ENCODE results near the gene LRP1B. TPM values are rescaled to one million over a fixed set of nuclear protein-coding genes. Genes with fewer than 3 reads are reported as not detected.

LRP1B gene
- polyA plus RNA-seq, 2 of the 4 experiments (the other 2 are of a cell fraction), result 0.03 TPM; not detected in 1

DNA sequence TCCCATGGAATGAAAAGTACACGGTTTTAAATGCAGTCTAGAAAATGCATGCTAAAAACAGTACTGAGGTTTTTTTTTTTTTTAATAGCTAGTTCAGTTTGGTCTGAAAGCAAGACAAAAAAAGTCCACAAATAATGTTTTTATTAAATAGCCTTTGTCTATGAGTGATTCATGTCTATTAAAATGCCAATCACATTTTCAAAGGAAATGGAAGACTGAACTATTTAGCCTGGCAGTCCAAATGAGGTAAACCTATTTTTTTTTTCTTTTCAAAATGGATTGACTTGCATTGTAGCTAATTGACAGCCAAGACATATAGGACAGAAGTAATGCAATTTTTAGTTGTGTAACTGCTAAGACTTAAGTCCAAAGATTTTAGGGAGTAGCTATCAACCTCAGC lies 90.3 kb downstream of the LRP1B start:
- no peak for DNase-seq (ENCODE audit: low read depth in 1 of 2, low spot score in 1 of 2)
- Histone ChIP-seq H3K27ac (no peak overlapping the region), H3K4me2 (no peak overlapping the region), H3K4me3 (no peak overlapping the region), H3K9me3 (no peaks in the 10 kb centered on the region), H3K4me1 (no peaks in the 10 kb centered on the region)
- no peak for FAIRE-seq
- ChIA-PET CTCF (no interaction called here), POLR2A (no interaction called here)
- WGBS (ENCODE audit: missing lambda C conversion rate), result 0% methylated on average over 1 of the region's 1 CpG
- no peak for TF ChIP-seq MAFK (IDR thresholded peaks at IDR 0.05; ENCODE audit: partially characterized antibody)
- TF ChIP-seq, protein P1, sequence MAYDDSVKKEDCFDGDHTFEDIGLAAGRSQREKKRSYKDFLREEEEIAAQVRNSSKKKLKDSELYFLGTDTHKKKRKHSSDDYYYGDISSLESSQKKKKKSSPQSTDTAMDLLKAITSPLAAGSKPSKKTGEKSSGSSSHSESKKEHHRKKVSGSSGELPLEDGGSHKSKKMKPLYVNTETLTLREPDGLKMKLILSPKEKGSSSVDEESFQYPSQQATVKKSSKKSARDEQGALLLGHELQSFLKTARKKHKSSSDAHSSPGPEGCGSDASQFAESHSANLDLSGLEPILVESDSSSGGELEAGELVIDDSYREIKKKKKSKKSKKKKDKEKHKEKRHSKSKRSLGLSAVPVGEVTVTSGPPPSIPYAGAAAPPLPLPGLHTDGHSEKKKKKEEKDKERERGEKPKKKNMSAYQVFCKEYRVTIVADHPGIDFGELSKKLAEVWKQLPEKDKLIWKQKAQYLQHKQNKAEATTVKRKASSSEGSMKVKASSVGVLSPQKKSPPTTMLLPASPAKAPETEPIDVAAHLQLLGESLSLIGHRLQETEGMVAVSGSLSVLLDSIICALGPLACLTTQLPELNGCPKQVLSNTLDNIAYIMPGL (CRISPR knock-in tag; IDR thresholded peaks at IDR 0.05; ENCODE audit: borderline replicate concordance), result no peak
- no peak for TF ChIP-seq ZC3H11A (IDR thresholded peaks at IDR 0.05)
- ATAC-seq, result no peak

DNA sequence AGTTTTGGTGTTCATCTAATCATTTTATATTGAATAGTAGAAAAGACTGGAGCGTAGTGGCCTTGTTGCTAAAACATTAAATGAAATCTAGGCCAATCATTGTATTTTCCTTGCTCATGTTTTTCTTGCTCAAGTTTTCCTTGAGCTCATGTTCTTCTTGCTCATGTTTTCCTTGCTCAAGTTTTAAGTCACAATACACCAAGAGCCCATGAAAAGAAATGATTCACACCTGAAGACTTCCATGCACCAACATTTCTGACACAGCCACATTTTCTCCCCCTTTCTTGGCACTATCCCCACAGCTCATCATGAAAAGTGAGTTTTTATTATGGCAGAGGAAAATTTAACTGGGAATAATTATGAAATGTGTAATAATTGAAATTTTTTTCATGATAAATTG lies 92.0 kb downstream of the LRP1B start:
- Histone ChIP-seq H3K4me1 (no peaks in the 10 kb centered on the region), H3K4me2 (no peak overlapping the region), H3K4me3 (no peak overlapping the region), H3K27ac (no peak overlapping the region), H3K9me3 (no peaks in the 10 kb centered on the region)
- TF ChIP-seq HDAC2 (IDR thresholded peaks at IDR 0.05) (no peak), EP300 (IDR thresholded peaks at IDR 0.05) (no peak), RAD21 (conservative IDR thresholded peaks at IDR 0.05 in 1 of 2, IDR thresholded peaks at IDR 0.05 in 1 of 2) (no peak), ZSCAN20 (CRISPR knock-in tag; IDR thresholded peaks at IDR 0.05) (no peak), JUN (IDR thresholded peaks at IDR 0.05) (no peak), SREBF2 (IDR thresholded peaks at IDR 0.05) (no peak), PHF8 (IDR thresholded peaks at IDR 0.05; ENCODE audit: borderline replicate concordance, low read depth) (no peak), POLR2A (IDR thresholded peaks at IDR 0.05; ENCODE audit: low read length) (no peak), ESRRA (IDR thresholded peaks at IDR 0.05; ENCODE audit: borderline replicate concordance, low read length) (no peak), TFCP2L1 (CRISPR knock-in tag; IDR thresholded peaks at IDR 0.05) (no peak), EHMT2 (IDR thresholded peaks at IDR 0.05; ENCODE audit: low read depth) (no peak), MAZ (IDR thresholded peaks at IDR 0.05; ENCODE audit: borderline replicate concordance, low read depth, low read length) (no peak)
- no peak for ATAC-seq
- CTCF ChIA-PET, result no interaction called here
- DNase-seq (ENCODE audit: low read depth in 1 of 2, low spot score in 1 of 2), result no peak
- POLR2A ChIA-PET, result no interaction called here
- WGBS (ENCODE audit: missing lambda C conversion rate), result 24% methylated on average over 1 of the region's 1 CpG
- no peak for FAIRE-seq

DNA sequence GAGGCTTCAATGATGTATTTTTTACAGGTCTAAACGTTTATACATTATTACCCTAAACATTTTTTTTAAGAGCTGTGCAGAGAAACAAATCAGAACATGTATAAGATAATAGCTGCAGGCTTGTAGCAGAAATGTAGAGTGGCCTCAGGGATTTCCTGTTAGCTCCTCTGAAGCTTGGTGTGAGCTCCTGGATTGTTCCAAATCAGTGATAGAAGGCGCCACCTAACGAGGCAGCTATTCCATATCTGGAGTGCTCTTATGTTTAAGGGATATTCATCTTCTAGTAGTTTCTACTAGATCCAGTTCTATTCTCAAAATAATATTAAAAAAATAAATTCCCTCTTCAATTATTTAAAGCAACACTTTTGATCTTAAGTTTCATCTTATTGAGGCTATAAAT lies 93.1 kb downstream of the LRP1B start:
- Histone ChIP-seq H3K4me2 (no peak overlapping the region), H3K27ac (no peak overlapping the region), H3K4me3 (no peak overlapping the region), H3K4me1 (no peaks in the 10 kb centered on the region), H3K9me3 (no peaks in the 10 kb centered on the region)
- ATAC-seq (0 out of 6 replicates have a peak, but pooled peaks of 1 of the 2 experiments have one; percentile 26), FAIRE-seq (no peak), DNase-seq (ENCODE audit: low read depth in 1 of 2, low spot score in 1 of 2) (peak in 1 of 2 experiments; percentile 1)
- 9% methylated on average over 3 of the region's 3 CpGs for WGBS (ENCODE audit: missing lambda C conversion rate)
- CTCF ChIA-PET, result no interaction called here
- POLR2A ChIA-PET, result no interaction called here
- TF ChIP-seq POLR2A (IDR thresholded peaks at IDR 0.05; ENCODE audit: low read length), result no peak
- TF ChIP-seq HOXA7 (CRISPR knock-in tag; IDR thresholded peaks at IDR 0.05), result no peak
- no peak for TF ChIP-seq POLR2AphosphoS2 (conservative IDR thresholded peaks at IDR 0.05; ENCODE audit: low read length)
- TF ChIP-seq HOXB5 (CRISPR knock-in tag; IDR thresholded peaks at IDR 0.05), result no peak
- TF ChIP-seq MAFK (IDR thresholded peaks at IDR 0.05; ENCODE audit: partially characterized antibody), result no peak
- TF ChIP-seq, protein P2, sequence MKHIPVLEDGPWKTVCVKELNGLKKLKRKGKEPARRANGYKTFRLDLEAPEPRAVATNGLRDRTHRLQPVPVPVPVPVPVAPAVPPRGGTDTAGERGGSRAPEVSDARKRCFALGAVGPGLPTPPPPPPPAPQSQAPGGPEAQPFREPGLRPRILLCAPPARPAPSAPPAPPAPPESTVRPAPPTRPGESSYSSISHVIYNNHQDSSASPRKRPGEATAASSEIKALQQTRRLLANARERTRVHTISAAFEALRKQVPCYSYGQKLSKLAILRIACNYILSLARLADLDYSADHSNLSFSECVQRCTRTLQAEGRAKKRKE (CRISPR knock-in tag; IDR thresholded peaks at IDR 0.05; ENCODE audit: low read depth), result no peak
- TF ChIP-seq CHD4 (IDR thresholded peaks at IDR 0.05; ENCODE audit: borderline replicate concordance), result no peak
- TF ChIP-seq RFX5 (IDR thresholded peaks at IDR 0.05), result no peak
- TF ChIP-seq, protein P3, sequence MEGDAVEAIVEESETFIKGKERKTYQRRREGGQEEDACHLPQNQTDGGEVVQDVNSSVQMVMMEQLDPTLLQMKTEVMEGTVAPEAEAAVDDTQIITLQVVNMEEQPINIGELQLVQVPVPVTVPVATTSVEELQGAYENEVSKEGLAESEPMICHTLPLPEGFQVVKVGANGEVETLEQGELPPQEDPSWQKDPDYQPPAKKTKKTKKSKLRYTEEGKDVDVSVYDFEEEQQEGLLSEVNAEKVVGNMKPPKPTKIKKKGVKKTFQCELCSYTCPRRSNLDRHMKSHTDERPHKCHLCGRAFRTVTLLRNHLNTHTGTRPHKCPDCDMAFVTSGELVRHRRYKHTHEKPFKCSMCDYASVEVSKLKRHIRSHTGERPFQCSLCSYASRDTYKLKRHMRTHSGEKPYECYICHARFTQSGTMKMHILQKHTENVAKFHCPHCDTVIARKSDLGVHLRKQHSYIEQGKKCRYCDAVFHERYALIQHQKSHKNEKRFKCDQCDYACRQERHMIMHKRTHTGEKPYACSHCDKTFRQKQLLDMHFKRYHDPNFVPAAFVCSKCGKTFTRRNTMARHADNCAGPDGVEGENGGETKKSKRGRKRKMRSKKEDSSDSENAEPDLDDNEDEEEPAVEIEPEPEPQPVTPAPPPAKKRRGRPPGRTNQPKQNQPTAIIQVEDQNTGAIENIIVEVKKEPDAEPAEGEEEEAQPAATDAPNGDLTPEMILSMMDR (IDR thresholded peaks at IDR 0.05), result no peak
- TF ChIP-seq, protein P4, sequence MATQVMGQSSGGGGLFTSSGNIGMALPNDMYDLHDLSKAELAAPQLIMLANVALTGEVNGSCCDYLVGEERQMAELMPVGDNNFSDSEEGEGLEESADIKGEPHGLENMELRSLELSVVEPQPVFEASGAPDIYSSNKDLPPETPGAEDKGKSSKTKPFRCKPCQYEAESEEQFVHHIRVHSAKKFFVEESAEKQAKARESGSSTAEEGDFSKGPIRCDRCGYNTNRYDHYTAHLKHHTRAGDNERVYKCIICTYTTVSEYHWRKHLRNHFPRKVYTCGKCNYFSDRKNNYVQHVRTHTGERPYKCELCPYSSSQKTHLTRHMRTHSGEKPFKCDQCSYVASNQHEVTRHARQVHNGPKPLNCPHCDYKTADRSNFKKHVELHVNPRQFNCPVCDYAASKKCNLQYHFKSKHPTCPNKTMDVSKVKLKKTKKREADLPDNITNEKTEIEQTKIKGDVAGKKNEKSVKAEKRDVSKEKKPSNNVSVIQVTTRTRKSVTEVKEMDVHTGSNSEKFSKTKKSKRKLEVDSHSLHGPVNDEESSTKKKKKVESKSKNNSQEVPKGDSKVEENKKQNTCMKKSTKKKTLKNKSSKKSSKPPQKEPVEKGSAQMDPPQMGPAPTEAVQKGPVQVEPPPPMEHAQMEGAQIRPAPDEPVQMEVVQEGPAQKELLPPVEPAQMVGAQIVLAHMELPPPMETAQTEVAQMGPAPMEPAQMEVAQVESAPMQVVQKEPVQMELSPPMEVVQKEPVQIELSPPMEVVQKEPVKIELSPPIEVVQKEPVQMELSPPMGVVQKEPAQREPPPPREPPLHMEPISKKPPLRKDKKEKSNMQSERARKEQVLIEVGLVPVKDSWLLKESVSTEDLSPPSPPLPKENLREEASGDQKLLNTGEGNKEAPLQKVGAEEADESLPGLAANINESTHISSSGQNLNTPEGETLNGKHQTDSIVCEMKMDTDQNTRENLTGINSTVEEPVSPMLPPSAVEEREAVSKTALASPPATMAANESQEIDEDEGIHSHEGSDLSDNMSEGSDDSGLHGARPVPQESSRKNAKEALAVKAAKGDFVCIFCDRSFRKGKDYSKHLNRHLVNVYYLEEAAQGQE (IDR thresholded peaks at IDR 0.05), result no peak
- TF ChIP-seq ZC3H11A (IDR thresholded peaks at IDR 0.05), result no peak
- TF ChIP-seq FOSB (CRISPR knock-in tag; IDR thresholded peaks at IDR 0.05), result no peak
- no peak for TF ChIP-seq JUN (IDR thresholded peaks at IDR 0.05)
- TF ChIP-seq, protein P5, sequence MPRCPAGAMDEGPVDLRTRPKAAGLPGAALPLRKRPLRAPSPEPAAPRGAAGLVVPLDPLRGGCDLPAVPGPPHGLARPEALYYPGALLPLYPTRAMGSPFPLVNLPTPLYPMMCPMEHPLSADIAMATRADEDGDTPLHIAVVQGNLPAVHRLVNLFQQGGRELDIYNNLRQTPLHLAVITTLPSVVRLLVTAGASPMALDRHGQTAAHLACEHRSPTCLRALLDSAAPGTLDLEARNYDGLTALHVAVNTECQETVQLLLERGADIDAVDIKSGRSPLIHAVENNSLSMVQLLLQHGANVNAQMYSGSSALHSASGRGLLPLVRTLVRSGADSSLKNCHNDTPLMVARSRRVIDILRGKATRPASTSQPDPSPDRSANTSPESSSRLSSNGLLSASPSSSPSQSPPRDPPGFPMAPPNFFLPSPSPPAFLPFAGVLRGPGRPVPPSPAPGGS (IDR thresholded peaks at IDR 0.05), result no peak
- TF ChIP-seq, protein P6, sequence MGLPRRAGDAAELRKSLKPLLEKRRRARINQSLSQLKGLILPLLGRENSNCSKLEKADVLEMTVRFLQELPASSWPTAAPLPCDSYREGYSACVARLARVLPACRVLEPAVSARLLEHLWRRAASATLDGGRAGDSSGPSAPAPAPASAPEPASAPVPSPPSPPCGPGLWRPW (IDR thresholded peaks at IDR 0.05), result no peak

All from A549 (cell line).